Measurements from ENCODE around the gene CKLF.
A peak's percentile ranks its signal among the peaks of the same experiment; 100 is the strongest.
"Not testable (repeated sequence)": the region's sequence is repeated elsewhere in the genome, so short reads cannot be mapped to it uniquely, and the experiment has no call there.

CKLF gene

GRCh38 chr16:66585481-66586239, 33.3 kb downstream of the CKLF start:
- Histone ChIP-seq H3K27me3 (ENCODE audit: control insufficient read depth, insufficient read depth, low read length) (no peaks in the 10 kb centered on the region), H3K9me3 (ENCODE audit: control insufficient read depth, low read length) (no peaks in the 10 kb centered on the region), H3K36me3 (ENCODE audit: control insufficient read depth, insufficient read depth, low read length) (no peaks in the 10 kb centered on the region), H3K4me3 (ENCODE audit: low read length) (no peak overlapping the region), H3K9ac (ENCODE audit: low read length) (no peak overlapping the region), H3K4me1 (ENCODE audit: control insufficient read depth, insufficient read depth, low read length) (peaks cover 6% of the 10 kb centered on the region)

- no peaks in the 10 kb centered on the region for H3K4me1 ChIP-seq (ENCODE audit: control insufficient read depth, insufficient read depth, low read length)
- H3K4me3 ChIP-seq (ENCODE audit: low read length) = peak overlapping the region; percentile 7
- no peaks in the 10 kb centered on the region for H3K9me3 ChIP-seq (ENCODE audit: control insufficient read depth, low read length)
- no peaks in the 10 kb centered on the region for H3K27me3 ChIP-seq (ENCODE audit: control insufficient read depth, insufficient read depth, low read length)
- H3K36me3 ChIP-seq (ENCODE audit: control insufficient read depth, insufficient read depth, low read length) = no peaks in the 10 kb centered on the region
- no peak overlapping the region for H3K9ac ChIP-seq (ENCODE audit: low read length)
Observed at GRCh38 chr16:66587881-66588600, 35.7 kb downstream of the CKLF start.

- no peaks in the 10 kb centered on the region for H3K27me3 ChIP-seq (ENCODE audit: control insufficient read depth, insufficient read depth, low read length)
- H3K4me1 ChIP-seq (ENCODE audit: control insufficient read depth, insufficient read depth, low read length) = no peaks in the 10 kb centered on the region
- H3K9me3 ChIP-seq (ENCODE audit: control insufficient read depth, low read length) = no peaks in the 10 kb centered on the region
- H3K36me3 ChIP-seq (ENCODE audit: control insufficient read depth, insufficient read depth, low read length) = no peaks in the 10 kb centered on the region
- no peak overlapping the region for H3K4me3 ChIP-seq (ENCODE audit: low read length)
- H3K9ac ChIP-seq (ENCODE audit: low read length) = no peak overlapping the region
Observed at GRCh38 chr16:66588981-66589713, 36.8 kb downstream of the CKLF start.

GRCh38 chr16:66590322-66590721, 37.9 kb downstream of the CKLF start:
- Histone ChIP-seq H3K4me3 (ENCODE audit: low read length) (no peak overlapping the region), H3K9ac (ENCODE audit: low read length) (no peak overlapping the region), H3K27me3 (ENCODE audit: control insufficient read depth, insufficient read depth, low read length) (no peaks in the 10 kb centered on the region), H3K4me1 (ENCODE audit: control insufficient read depth, insufficient read depth, low read length) (no peaks in the 10 kb centered on the region), H3K9me3 (ENCODE audit: control insufficient read depth, low read length) (no peaks in the 10 kb centered on the region), H3K36me3 (ENCODE audit: control insufficient read depth, insufficient read depth, low read length) (no peaks in the 10 kb centered on the region)

GRCh38 chr16:66591018-66591417, 38.6 kb downstream of the CKLF start:
- Histone ChIP-seq H3K9ac (ENCODE audit: low read length) (no peak overlapping the region), H3K27me3 (ENCODE audit: control insufficient read depth, insufficient read depth, low read length) (no peaks in the 10 kb centered on the region), H3K9me3 (ENCODE audit: control insufficient read depth, low read length) (no peaks in the 10 kb centered on the region), H3K4me1 (ENCODE audit: control insufficient read depth, insufficient read depth, low read length) (no peaks in the 10 kb centered on the region), H3K4me3 (ENCODE audit: low read length) (no peak overlapping the region), H3K36me3 (ENCODE audit: control insufficient read depth, insufficient read depth, low read length) (no peaks in the 10 kb centered on the region)

GRCh38 chr16:66592241-66592640, 39.9 kb downstream of the CKLF start:
- no peak overlapping the region for H3K4me3 ChIP-seq (ENCODE audit: low read length)
- no peaks in the 10 kb centered on the region for H3K9me3 ChIP-seq (ENCODE audit: control insufficient read depth, low read length)
- H3K36me3 ChIP-seq (ENCODE audit: control insufficient read depth, insufficient read depth, low read length) = no peaks in the 10 kb centered on the region
- no peaks in the 10 kb centered on the region for H3K27me3 ChIP-seq (ENCODE audit: control insufficient read depth, insufficient read depth, low read length)
- no peaks in the 10 kb centered on the region for H3K4me1 ChIP-seq (ENCODE audit: control insufficient read depth, insufficient read depth, low read length)
- H3K9ac ChIP-seq (ENCODE audit: low read length) = no peak overlapping the region

GRCh38 chr16:66592814-66593213, 40.4 kb downstream of the CKLF start:
- no peaks in the 10 kb centered on the region for H3K9me3 ChIP-seq (ENCODE audit: control insufficient read depth, low read length)
- H3K4me3 ChIP-seq (ENCODE audit: low read length) = no peak overlapping the region
- H3K36me3 ChIP-seq (ENCODE audit: control insufficient read depth, insufficient read depth, low read length) = no peaks in the 10 kb centered on the region
- H3K9ac ChIP-seq (ENCODE audit: low read length) = no peak overlapping the region
- no peaks in the 10 kb centered on the region for H3K4me1 ChIP-seq (ENCODE audit: control insufficient read depth, insufficient read depth, low read length)
- H3K27me3 ChIP-seq (ENCODE audit: control insufficient read depth, insufficient read depth, low read length) = no peaks in the 10 kb centered on the region

- H3K4me3 ChIP-seq (ENCODE audit: low read length) = no peak overlapping the region
- no peaks in the 10 kb centered on the region for H3K4me1 ChIP-seq (ENCODE audit: control insufficient read depth, insufficient read depth, low read length)
- no peaks in the 10 kb centered on the region for H3K27me3 ChIP-seq (ENCODE audit: control insufficient read depth, insufficient read depth, low read length)
- no peaks in the 10 kb centered on the region for H3K9me3 ChIP-seq (ENCODE audit: control insufficient read depth, low read length)
- no peaks in the 10 kb centered on the region for H3K36me3 ChIP-seq (ENCODE audit: control insufficient read depth, insufficient read depth, low read length)
- no peak overlapping the region for H3K9ac ChIP-seq (ENCODE audit: low read length)
Observed at GRCh38 chr16:66594739-66595138, 42.4 kb downstream of the CKLF start.

GRCh38 chr16:66596559-66596958, 44.2 kb downstream of the CKLF start:
- not testable (repeated sequence) for H3K36me3 ChIP-seq (ENCODE audit: control insufficient read depth, insufficient read depth, low read length); H3K4me1 ChIP-seq (ENCODE audit: control insufficient read depth, insufficient read depth, low read length); H3K27me3 ChIP-seq (ENCODE audit: control insufficient read depth, insufficient read depth, low read length)

GRCh38 chr16:66596986-66597848, 44.8 kb downstream of the CKLF start:
- Histone ChIP-seq H3K9me3 (ENCODE audit: control insufficient read depth, low read length) (no peaks in the 10 kb centered on the region), H3K4me3 (ENCODE audit: low read length) (no peak overlapping the region), H3K9ac (ENCODE audit: low read length) (no peak overlapping the region), H3K36me3 (ENCODE audit: control insufficient read depth, insufficient read depth, low read length) (no peaks in the 10 kb centered on the region), H3K27me3 (ENCODE audit: control insufficient read depth, insufficient read depth, low read length) (no peaks in the 10 kb centered on the region), H3K4me1 (ENCODE audit: control insufficient read depth, insufficient read depth, low read length) (no peaks in the 10 kb centered on the region)

More at GRCh38 chr16:66596559-66596958, 44.2 kb downstream of the CKLF start:
- H3K9ac ChIP-seq (ENCODE audit: low read length); H3K9me3 ChIP-seq (ENCODE audit: control insufficient read depth, low read length); H3K4me3 ChIP-seq (ENCODE audit: low read length): not testable (repeated sequence)

GRCh38 chr16:66598111-66598510, 45.7 kb downstream of the CKLF start:
- no peaks in the 10 kb centered on the region for H3K27me3 ChIP-seq (ENCODE audit: control insufficient read depth, insufficient read depth, low read length)
- no peaks in the 10 kb centered on the region for H3K36me3 ChIP-seq (ENCODE audit: control insufficient read depth, insufficient read depth, low read length)
- H3K4me1 ChIP-seq (ENCODE audit: control insufficient read depth, insufficient read depth, low read length) = no peaks in the 10 kb centered on the region
- H3K9me3 ChIP-seq (ENCODE audit: control insufficient read depth, low read length) = no peaks in the 10 kb centered on the region
- no peak overlapping the region for H3K4me3 ChIP-seq (ENCODE audit: low read length)
- no peak overlapping the region for H3K9ac ChIP-seq (ENCODE audit: low read length)
